Activated CD4-positive, alpha-beta memory T cell treated with anti-CD3 and anti-CD28 coated beads for 36 hours (primary cell): Measurements from ENCODE around the gene FAM81B. TPM values are rescaled to one million over a fixed set of nuclear protein-coding genes. Genes with fewer than 3 reads are reported as not detected.

ENCODE experiments used
- total RNA-seq, 2 experiments: library from RNA; stranded (reverse); gene quantifications; one replicate each; pipeline ENCODE4 v1.2.3, GENCODE V29; 2021

Gene FAM81B
- total RNA-seq, 2 experiments from 2014 or later: not detected

Other genes with a start within 250 kb of the FAM81B start
- gene MCTP1, start 106.3 kb upstream of the FAM81B start, total RNA-seq: not detected
- 10 to 100 TPM; 74.7 to 78.1 TPM for gene SKIC3, start 163.6 kb downstream of the FAM81B start, total RNA-seq
- gene ARSK, start 163.7 kb downstream of the FAM81B start, total RNA-seq: 1 to 10 TPM; 4.5 to 4.6 TPM
- gene GPR150, start 228.7 kb downstream of the FAM81B start, total RNA-seq: under 1 TPM; 0.50 to 0.82 TPM